HG03066 (cell line): Measurements from ENCODE around the gene FTH1.
"Not testable (repeated sequence)": the region's sequence is repeated elsewhere in the genome, so short reads cannot be mapped to it uniquely, and the experiment has no call there.

ENCODE experiments used
- ATAC-seq: cut with Tn5 transposase; IDR thresholded peaks from one replicate; pipeline ENCODE4 v1.9.1; 2021; ENCODE audit warnings: low read depth; ENCODE audit not compliant: unreplicated experiment

FTH1 gene

DNA sequence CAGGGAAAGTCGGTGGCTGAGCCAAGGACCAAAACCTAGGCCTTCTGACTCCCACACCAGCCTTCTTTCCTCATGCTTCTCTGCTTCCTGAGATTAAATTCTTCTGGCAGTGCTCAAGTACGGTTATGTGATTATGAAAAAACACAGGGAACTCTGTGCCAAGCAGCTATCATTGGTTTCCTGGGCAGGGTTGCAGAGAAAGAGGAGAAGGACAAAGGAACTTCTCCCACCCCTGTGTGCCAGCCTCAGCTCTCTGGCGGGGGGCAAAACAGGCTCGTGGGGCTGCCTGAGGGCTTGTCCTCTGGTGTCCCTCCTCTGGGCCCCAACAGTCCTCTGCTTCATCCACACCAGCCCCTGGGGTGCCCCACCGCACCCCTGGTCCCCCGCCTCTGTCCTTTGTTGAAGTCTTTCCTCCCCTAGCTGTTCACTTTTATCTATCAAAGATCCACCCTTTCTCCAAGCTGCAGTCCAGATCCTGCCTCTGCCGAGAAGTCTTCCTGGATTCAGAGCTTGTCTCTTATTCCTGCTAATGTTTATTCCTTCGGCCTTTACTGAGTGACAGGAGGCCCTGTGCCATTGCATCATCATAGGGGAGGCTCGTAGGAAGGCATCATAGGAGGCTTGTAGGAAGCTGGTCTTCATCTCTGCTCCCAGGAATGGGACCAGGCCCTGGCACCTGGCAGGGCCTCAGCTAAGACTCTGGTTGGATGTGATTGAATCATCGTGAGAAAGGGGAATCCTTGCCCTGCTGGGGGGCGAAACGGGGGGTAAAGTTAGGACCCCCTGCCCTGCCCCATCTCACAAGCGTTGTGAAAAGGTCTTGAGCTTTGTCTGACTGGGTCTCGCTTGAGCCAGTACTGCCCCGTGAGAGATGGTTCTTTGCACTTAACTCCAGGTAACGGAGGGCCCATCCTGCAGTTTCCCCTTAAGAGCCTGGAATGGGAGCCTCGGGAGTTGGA, 11.5 kb upstream of the FTH1 start:
- no peak for ATAC-seq

DNA sequence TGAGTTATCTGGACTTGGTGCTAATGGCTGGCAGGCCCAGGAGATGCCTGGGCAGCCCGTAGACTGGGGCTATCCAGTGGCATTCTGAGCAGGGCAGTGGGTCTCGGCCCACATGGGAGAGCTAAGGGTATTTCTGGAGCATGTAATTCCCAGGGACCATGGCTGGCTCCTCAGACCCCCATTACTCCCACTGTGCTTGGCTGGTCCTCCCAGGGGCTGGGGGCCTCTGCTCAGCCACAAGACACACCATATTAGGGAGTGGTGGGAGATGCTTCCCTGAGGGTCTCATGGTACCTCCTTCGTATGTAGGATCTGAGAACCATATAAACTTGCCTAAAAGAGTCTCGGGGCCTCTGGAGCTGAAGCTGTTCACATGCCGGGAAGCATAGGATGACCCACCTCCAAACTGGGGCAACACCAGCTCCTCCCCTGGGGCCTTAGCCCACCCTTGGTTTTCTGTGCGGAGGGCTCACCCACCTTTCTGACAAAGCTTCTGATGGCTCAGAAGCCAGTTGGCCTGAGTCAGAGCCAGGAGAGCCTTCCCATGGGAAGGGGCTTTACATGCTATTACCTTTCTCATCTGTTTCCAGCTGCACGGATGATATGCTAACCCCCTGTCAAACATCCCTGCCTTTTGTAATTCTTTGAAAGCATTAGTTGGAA, 9.5 kb upstream of the FTH1 start:
- no peak for ATAC-seq

DNA sequence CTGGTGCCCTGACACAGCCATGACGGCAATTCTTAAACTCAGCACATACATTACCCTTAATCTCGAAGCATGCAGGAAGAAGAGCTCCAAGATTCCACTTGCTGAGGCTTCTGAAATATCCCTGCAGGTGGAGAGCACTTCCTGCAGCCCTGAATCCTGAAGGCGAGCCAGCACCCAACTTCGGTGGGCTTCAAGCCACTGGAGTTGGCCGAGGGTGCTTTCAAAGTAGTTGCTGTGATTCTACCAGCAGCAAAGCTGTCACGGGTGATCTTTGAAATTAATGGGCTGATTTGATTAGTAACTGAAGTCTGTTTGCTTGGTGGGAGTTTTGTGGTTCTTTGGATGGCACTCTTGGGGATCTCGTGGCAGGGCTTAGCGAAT, 9.0 kb upstream of the FTH1 start:
- ATAC-seq: no peak

DNA sequence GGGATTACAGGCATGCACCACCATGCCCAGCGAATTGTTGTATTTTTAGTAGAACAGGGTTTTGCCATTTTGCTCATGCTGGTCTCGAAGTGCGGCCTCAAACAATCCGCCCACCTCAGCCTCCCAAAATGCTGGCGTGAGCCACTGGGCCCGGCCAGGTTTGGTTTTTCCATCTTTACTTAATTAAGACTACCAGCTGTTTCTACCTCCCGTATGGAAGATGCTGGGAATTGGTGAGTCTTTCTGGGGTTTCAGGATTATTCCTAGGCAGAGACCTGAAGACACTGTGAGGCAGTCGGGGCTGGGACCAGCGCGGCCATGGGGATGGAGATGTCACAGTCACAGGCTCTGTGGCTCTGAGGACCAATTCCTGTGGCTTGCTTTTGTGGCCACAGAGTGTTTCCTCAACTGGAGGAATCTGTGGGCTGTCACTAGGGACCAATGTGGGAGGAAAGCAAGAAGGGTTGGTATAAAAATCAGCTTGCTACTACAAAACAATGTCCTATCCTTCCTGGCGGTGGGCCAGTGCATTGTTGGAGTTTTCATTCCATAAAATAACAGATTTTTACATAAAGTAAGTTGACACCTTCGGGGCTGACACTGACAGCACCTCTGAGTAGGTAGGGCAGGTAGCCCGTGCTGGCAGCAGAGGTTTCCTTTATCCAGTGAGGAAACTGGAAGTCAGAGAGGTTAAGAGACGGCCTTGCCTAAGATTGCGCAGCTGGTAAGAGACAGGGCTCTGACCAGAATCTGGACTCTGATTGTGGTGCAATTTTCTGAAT, 8.4 kb upstream of the FTH1 start:
- ATAC-seq: no peak

DNA sequence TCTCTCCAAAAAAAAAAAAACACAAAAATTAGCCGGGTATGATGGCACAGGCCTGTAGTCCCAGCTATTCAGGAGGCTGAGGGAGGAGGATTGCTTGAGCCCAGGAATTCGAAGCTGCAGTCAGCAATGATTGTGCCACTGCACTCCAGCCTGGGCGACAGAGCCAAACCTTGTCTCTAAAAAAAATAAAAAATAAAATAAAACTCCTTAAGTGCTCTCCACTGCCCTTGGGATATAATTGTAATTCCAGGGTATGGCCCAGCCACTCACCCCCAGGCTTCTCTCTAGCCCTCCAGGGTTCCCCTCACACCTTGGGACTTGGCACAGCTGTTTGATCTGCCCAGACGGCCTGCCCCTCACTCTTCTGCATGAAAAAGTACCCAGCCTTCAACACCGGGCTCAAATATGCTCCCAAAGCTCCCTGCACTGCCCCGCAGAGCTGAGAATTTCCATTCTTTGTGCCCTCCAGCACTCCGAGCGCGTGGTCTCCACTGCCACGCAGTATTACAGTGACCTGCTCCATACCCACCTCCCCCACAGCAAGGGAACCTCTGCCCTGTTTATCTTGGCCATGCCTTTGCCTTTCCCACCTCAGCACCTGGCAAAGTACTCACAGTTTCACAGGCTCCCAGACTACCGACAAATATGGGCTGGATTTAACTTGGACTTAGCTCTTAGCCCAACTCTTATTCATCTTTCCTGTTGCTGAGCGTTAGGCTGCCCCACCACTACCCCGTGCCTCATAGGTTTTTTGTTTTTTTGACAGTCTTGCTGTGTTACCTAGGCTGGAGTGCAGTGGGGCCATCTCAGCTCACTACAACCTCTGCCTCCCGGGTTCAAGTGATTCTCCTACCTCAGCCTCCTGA, 7.6 kb upstream of the FTH1 start:
- no peak for ATAC-seq

DNA sequence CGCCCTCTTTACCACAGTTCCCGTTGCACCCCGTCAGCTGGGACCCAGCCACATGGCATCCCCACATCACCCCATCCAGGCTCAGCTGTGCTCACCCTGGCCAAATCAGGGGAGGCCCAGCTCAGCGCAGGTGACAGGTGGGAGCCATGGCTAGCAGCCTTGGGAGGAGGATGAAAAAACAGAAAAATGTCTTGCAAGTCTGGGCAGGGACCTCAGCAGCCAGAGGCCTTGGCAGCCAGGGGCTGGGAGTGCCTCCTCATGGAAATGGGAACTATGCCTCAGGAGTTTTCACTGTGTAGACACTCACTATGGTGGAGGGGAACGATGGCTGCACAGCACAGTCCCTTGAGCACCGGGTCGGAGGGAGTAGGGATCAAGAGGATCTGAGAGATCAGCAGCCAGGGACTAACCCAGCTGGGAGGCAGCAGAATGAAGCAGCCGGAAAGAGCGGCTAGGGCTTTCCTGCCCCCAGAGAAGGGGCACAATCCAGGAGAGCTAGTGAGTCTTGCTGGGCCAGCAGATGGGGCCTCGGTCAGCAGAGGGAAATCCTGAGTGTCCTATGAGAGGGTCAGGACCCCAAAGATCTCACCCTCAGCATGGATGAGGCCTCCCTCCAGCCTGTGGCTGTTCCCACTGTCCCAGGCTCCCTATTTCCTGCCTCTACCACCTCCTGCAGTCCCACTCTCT, 6.2 kb upstream of the FTH1 start:
- ATAC-seq: no peak

DNA sequence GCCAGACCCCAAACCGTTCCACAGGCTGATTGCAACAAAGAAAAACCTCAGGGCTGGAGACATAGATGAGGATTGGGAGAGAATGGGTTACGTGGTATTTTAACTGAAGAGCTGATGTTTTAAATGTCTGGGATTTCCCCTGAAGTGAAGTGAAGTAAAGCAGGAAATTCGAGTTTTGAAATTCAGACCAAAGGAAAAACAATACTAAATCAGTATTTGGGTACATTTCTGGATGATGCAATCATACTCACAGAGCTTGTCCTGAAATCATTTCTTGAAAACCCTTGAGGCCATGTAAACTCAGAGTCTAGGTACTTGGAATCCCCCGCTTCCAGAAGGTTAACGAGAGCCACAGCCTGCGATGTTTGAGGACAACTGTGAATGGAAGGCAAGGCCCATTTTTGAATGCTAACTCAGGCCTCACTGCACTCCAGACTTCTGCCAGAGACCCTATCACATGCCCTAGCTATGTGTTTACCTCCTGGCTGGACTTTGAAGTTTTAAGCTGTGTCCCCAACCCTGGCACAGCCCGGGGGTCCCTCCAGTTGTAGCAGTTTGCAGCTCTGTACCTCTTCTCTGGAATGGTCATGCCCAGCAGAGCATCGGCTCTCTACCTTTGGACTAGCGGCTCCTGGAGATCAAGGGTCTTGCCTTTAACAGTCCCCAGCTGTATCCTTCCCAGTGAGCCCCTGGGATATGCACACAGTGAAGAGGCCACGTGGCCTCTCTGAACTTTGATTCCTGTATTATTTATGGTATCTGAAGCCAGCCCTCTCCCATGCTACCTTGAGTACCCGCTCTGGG, 5.4 kb upstream of the FTH1 start:
- no peak for ATAC-seq

DNA sequence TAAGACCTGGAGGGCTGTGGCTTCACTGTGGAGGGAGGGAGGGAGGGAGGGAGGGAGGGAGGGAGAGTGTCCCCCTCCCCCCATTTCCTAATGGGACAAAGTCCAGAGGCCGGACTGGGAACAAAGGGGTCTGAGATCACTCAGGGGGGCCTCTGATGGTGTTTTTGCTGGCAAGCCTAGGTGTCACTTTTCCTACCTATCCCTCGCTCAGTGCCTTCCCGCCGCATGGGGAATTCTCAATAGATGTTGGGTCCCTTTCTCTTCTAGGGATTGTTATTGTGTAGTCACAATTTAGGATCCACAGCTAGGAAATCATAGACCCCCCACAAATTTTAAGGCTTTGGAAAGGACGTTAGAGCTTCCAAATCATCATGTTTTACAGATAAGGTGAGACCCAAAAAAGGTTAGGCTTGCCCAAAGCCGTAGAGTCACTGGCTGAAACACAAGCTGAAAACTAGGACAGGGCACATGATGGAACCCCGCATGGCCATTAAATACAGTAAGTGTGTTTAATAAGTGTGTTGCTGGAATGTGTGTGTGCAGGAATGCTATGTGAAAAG, 4.8 kb upstream of the FTH1 start:
- no peak for ATAC-seq

DNA sequence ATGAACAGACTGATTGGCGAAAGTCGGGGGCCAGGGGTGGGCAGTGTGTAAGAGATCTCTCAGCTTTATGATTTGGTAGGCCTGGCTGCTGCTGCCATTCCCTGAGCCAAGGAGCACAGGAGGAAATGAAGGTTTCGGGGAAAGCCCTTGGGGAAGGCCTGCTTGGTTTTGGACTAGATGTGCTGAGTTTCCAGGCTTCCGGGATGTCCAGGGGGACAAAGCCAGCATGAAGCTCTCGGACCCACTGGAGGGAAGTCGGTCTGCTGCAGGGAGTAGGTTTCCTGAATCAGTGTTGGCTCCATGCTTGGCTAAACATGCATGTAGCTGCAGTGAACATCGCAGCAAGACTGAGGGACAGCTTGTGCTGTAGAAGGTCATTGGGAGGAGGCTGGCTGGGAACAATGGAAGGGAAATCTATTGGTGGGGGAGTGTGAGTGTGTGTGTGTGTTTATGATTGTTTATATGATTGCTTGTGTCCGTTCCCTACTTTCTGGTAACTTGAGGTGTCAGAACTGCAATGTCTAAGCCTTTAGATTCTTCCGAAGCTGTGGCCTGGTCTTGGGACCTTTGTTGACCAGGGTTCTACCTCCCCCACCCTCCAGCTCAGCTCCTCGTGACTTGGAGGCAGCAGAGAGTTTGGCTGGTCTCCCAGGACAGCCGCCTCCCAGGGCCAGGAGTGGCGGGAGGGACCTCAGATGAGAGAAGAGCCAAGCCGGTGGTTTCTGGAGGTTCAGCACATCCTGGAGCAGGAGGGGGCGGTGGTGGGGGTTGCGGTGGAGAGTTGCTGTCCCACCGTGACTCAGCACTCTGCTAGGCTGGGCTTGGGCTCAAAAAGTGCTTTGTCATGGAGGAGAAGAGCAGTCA, 4.0 kb upstream of the FTH1 start:
- ATAC-seq: no peak

DNA sequence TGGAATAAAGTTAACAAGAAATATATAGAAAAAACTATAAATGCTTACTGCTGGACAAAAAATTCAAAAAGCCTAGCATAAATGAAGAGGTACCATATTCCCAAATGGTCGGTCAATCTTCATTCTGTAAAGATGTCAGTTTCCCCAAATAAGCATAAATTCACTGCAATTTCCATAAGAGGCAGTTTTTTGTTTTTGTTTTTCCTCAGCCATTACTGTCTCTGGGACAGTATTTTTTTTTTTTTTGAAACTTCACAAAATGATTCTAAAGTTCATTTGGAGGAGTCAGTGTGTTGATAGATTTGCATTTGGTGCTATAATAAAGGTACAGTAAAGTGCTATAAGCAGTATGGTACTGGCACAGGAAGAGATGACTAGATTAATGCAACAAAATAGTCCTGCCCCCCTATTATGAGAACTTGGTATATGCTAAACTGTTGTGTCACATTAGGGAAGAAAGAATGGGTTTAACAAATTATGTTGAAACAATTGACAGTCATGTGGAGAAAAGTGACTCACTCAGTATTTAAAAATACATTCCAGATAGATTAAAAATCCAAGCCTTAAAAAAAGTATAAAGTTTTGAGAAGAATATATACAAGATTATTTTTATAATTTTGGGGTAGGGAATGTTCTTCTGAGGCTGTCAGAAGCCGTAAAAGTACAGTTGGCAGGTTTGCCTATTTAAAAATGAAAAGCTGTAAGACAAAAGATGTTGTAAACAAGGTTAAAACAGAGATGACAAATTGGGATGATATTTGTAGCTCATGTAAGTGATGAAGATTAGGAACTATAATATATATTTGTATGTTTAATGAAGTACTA, 2.6 kb upstream of the FTH1 start:
- no peak for ATAC-seq

DNA sequence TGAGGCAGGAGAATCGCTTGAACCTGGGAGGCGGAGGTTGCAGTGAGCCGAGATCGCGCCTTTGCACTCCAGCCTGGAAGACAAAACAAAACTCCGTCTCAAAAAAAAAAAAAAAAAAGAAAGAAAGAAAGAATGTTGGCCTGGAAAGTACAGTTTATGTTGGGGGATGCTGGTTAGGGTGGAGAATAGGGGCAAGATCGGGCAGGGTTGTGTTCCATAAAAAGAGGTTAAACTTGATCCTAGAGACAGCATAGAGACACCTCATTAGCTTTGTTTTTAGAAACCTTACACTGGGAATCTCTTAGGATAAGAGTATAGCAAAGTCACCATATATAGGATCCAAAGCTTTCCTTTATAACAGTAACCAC, 1.9 kb upstream of the FTH1 start:
- ATAC-seq: no peak

DNA sequence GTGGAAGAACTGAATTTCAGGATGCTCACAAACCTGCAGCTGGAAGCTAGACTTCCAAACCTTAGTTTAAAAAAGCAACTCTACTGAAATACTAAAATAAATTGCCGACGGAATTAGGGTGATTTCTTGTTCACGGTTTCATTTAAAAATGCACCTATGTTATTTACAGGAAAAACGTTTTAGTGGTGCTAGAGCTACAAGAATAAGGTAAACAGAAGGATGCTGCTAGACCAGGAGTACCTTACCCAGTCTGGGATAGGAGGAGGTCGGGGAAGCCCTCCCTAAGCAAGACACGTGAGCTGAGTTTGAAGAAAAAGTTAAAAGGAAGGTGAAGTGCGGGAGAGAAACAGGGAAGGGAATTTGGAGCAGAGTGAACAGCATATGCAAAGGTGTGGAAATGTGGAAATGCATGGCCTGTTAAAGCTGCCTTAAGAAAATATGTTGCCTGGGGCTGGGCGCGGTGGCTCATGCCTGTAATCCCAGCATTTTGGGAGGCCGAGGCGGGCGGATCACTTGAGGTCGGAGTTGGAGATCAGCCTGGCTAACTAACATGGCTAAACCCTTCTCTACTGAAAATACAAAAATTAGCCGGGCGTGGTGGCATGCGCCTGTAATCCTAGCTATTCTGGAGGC, 1.4 kb upstream of the FTH1 start:
- ATAC-seq: no peak

DNA sequence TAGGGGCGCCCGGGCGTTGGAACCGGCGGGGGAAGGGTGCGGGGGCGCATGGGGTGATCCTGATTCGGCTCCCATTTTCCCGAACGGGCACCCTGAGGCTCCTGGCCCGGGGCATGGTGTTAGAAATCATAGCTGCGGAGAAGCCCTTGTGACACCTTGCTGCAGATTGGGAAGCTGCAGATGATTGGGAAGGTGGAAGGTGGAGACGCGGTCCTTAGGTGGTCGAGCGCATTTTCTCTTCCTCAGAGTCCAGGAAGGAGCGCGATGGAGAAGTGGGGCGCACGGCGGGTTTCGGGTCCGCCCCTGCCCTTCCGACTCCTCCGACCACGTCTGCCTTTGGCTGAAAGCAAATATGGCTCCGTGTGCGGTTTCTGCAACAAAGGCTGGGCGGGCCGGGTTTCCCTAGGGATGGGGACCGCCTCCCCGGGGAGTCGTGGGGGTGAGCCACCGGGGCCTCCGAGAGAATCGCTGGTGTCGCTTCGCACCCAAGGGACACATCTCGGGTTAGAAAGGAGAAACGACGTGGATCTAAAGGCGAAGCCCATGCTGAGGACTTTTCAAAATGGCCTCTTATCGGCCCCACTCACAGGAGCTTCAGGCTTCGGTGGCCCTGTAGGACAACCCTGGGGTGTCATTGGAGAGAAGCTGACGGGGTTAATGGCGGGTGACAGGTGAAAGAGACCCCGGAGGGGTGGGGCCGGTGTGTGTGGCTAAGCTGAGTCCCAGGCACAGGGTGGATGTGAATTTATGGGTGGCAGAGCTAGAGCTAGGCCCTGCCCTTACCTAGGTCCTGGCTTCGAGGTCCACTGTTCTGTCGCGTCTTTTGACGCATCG, 707 bp upstream of the FTH1 start:
- ATAC-seq: no peak

DNA sequence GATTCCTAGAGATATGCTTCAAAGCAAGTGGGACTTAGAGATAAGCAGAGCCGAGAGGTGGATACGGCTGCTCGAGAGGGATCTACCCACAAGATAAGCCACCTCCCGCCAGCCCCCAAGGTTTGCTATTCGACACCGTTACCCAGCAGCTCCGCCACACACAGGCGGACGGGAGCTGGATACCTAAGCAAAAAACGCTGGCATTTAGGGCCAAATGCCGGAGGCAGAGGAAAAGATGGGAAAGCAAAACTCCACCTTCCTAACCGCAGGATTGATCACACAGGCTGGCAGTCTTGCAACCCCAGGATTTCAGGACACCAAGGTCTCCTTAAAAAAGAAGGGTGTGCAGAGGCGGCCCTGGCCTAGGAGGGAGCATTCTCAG, 709 bp downstream of the FTH1 start:
- ATAC-seq: no peak

DNA sequence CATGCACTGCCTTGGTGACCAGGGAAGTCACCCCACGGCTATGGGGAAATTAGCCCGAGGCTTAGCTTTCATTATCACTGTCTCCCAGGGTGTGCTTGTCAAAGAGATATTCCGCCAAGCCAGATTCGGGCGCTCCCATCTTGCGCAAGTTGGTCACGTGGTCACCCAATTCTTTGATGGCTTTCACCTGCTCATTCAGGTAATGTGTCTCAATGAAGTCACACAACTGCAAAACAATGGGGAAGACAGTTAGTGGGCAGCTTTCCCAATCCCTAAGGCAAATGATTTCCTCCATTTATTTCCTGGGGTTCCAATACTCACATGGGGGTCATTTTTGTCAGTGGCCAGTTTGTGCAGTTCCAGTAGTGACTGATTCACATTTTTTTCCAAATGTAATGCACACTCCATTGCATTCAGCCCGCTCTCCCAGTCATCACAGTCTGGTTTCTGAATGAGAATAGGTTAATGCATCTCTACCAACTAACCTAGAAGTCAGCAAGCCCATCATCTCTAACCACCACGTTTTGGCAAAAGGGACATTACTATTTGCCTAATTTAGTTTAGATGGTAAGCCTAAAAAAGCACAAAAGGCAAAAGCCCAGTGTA, 2.7 kb downstream of the FTH1 start:
- ATAC-seq: not testable (repeated sequence)
